ENCODE results near the gene OTULIN. TPM values are rescaled to one million over a fixed set of nuclear protein-coding genes. Genes with fewer than 3 reads are reported as not detected.

OTULIN gene
- total and polyA plus RNA-seq, 2 of the 8 experiments (the other 6 are each of a cell fraction or from before 2014, with no cell fraction given), result 5.2 to 34.8 TPM

GRCh38 chr5:14715481-14715880, 51.0 kb downstream of the OTULIN start (continued):
- TF ChIP-seq KDM1A (IDR thresholded peaks at IDR 0.05; ENCODE audit: borderline replicate concordance, low read length) (no peak), EGR1 (IDR thresholded peaks at IDR 0.05; ENCODE audit: borderline replicate concordance, low read depth, low read length) (no peak), MAFK (IDR thresholded peaks at IDR 0.05; ENCODE audit: low read depth, low read length) (no peak), GABPA (IDR thresholded peaks at IDR 0.05; ENCODE audit: borderline replicate concordance, insufficient read depth, low read length) (no peak), RAD21 (IDR thresholded peaks at IDR 0.05 in 1 of 2, conservative IDR thresholded peaks at IDR 0.05 in 1 of 2; ENCODE audit: low read depth in 2 of 2, low read length in 2 of 2) (no peak), RXRA (IDR thresholded peaks at IDR 0.05; ENCODE audit: insufficient read depth, low read depth, low read length) (no peak)
